ENCODE measurements around the gene LSR.

Gene LSR

GRCh38 chr19:35304036-35304435 lies 55.2 kb downstream of the LSR start:
- DNase-seq: no peak

GRCh38 chr19:35305181-35305580 lies 56.4 kb downstream of the LSR start:
- no peak for DNase-seq

GRCh38 chr19:35306473-35307246 lies 57.9 kb downstream of the LSR start:
- DNase-seq: no peak

- DNase-seq: no peak
Observed at GRCh38 chr19:35307931-35308330, 59.1 kb downstream of the LSR start.

GRCh38 chr19:35308910-35309309 lies 60.1 kb downstream of the LSR start:
- DNase-seq: no peak

- no peak for DNase-seq
Observed at GRCh38 chr19:35309481-35310279, 60.9 kb downstream of the LSR start.

GRCh38 chr19:35310331-35310730 lies 61.5 kb downstream of the LSR start:
- DNase-seq: no peak

- DNase-seq: no peak
Observed at GRCh38 chr19:35310811-35311465, 62.1 kb downstream of the LSR start.

GRCh38 chr19:35311901-35312665 lies 63.3 kb downstream of the LSR start:
- DNase-seq: no peak

- no peak for DNase-seq
Observed at GRCh38 chr19:35313587-35313986, 64.8 kb downstream of the LSR start.

- DNase-seq: no peak
Observed at GRCh38 chr19:35314031-35314430, 65.2 kb downstream of the LSR start.

- DNase-seq: no peak
Observed at GRCh38 chr19:35314858-35315470, 66.2 kb downstream of the LSR start.

GRCh38 chr19:35315883-35316282 lies 67.1 kb downstream of the LSR start:
- no peak for DNase-seq

GRCh38 chr19:35316560-35316959 lies 67.8 kb downstream of the LSR start:
- no peak for DNase-seq
